SU-DHL-6 (cell line): ENCODE results near the gene NMNAT2.
"Not testable (repeated sequence)": the region's sequence is repeated elsewhere in the genome, so short reads cannot be mapped to it uniquely, and the experiment has no call there.

ENCODE experiments used
- H2AFZ ChIP-seq: fragments of 200-600 bp; sonication (generic); 2 replicates; pipeline ENCODE4 v1.6.1; 2014; ENCODE audit warnings: low read depth, mild to moderate bottlenecking, moderate library complexity, mixed read lengths, antibody characterized with exemption, low read length; ENCODE audit not compliant: severe bottlenecking
- H3F3A ChIP-seq: fragments of 200-600 bp; shearing (Covaris generic); 2 replicates; pipeline ENCODE4 v1.6.0; 2016; ENCODE audit warnings: antibody characterized with exemption, mild to moderate bottlenecking; ENCODE audit not compliant: insufficient read depth
- H3K27ac ChIP-seq: fragments of 200-600 bp; sonication (generic); 2 replicates; pipeline ENCODE4 v1.5.1; 2016; ENCODE audit warnings: low read depth, mild to moderate bottlenecking, low read length, moderate library complexity, mixed read lengths
- H3K27me3 ChIP-seq: fragments of 200-600 bp; sonication (generic), shearing (Covaris generic); 2 replicates; pipeline ENCODE4 v1.6.0; 2014; ENCODE audit warnings: mild to moderate bottlenecking, low read length
- H3K36me3 ChIP-seq: fragments of 200-600 bp; sonication (generic); 2 replicates; pipeline ENCODE4 v1.6.1; 2014; ENCODE audit warnings: mild to moderate bottlenecking, low read length, mixed read lengths
- H3K4me2 ChIP-seq: fragments of 300-600, 200-600 bp; shearing (Covaris generic), sonication (generic); 2 replicates; pipeline ENCODE4 v1.6.0; 2014; ENCODE audit warnings: low read length, low read depth, mild to moderate bottlenecking; ENCODE audit not compliant: poor library complexity, severe bottlenecking
- H3K4me3 ChIP-seq: fragments of 200-600 bp; sonication (generic); 2 replicates; pipeline ENCODE4 v1.5.1; 2014; ENCODE audit warnings: antibody characterized with exemption, low read length, mild to moderate bottlenecking, mixed read lengths; ENCODE audit not compliant: insufficient read depth, poor library complexity, severe bottlenecking
- H3K79me2 ChIP-seq: fragments of 200-600 bp; sonication (generic); 2 replicates; pipeline ENCODE4 v1.6.1; 2014; ENCODE audit warnings: mild to moderate bottlenecking, low read length, moderate library complexity; ENCODE audit not compliant: insufficient read depth
- H3K9ac ChIP-seq: fragments of 200-600 bp; sonication (generic); 2 replicates; pipeline ENCODE4 v1.7.0; 2014; ENCODE audit warnings: mild to moderate bottlenecking, low read length
- H3K9me2 ChIP-seq: fragments of 200-600 bp; sonication (generic); replicated peaks from 2 replicates; pipeline ENCODE4 v1.6.1; 2014; ENCODE audit warnings: low read length; ENCODE audit not compliant: insufficient read depth
- H3K9me3 ChIP-seq: fragments of 200-600 bp; sonication (generic); 2 replicates; pipeline ENCODE4 v1.6.1; 2014; ENCODE audit warnings: low read length, mixed read lengths; ENCODE audit not compliant: insufficient read depth
- H4K20me1 ChIP-seq: fragments of 200-600 bp; sonication (generic); 2 replicates; pipeline ENCODE4 v1.6.1; 2014; ENCODE audit warnings: low read depth, mild to moderate bottlenecking, antibody characterized with exemption, low read length, moderate library complexity, mixed read lengths
- EZH2phosphoT487 ChIP-seq: fragments of 200-600 bp; sonication (generic), shearing (Covaris generic); conservative IDR thresholded peaks from 2 replicates; pipeline ENCODE4 v1.6.1; 2018; ENCODE audit warnings: mild to moderate bottlenecking, antibody characterized with exemption, low read length, moderate library complexity, mixed read lengths
- TF ChIP-seq, protein P1 (sequence below): fragments of 200-600 bp; sonication (generic); IDR thresholded peaks from one replicate; pipeline ENCODE4 v1.5.1; 2017; ENCODE audit warnings: antibody characterized with exemption, mild to moderate bottlenecking, low read length, moderate library complexity; ENCODE audit not compliant: insufficient read depth, poor library complexity, severe bottlenecking

The NMNAT2 gene

DNA sequence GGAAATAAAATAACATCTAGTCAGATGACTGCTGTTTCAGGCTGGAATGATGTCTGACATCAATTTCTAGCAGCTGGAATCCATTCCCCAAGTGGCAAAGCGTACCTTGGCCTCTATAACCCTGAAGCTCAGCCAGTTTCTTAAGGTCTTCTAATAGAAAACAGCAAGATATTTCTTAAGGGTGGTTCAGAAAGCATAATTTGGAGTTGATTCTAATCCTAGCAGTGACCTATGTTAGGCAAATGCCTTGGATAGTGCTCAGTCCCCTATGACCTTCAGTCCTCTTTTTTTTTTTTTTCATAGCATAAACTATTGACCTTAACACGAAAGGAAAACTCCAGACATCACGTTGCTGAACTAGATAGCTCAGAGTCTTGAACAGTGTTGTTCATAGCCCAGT is 175.6 kb downstream of the NMNAT2 start:
- H4K20me1 ChIP-seq, result no peaks in the 10 kb centered on the region
- no peaks in the 10 kb centered on the region for H3K9me2 ChIP-seq
- TF ChIP-seq EZH2phosphoT487, result no peak
- TF ChIP-seq, protein P1, sequence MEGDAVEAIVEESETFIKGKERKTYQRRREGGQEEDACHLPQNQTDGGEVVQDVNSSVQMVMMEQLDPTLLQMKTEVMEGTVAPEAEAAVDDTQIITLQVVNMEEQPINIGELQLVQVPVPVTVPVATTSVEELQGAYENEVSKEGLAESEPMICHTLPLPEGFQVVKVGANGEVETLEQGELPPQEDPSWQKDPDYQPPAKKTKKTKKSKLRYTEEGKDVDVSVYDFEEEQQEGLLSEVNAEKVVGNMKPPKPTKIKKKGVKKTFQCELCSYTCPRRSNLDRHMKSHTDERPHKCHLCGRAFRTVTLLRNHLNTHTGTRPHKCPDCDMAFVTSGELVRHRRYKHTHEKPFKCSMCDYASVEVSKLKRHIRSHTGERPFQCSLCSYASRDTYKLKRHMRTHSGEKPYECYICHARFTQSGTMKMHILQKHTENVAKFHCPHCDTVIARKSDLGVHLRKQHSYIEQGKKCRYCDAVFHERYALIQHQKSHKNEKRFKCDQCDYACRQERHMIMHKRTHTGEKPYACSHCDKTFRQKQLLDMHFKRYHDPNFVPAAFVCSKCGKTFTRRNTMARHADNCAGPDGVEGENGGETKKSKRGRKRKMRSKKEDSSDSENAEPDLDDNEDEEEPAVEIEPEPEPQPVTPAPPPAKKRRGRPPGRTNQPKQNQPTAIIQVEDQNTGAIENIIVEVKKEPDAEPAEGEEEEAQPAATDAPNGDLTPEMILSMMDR, result no peak
- no peaks in the 10 kb centered on the region for H3F3A ChIP-seq
- H3K27me3 ChIP-seq, result no peaks in the 10 kb centered on the region
- no peak overlapping the region for H3K9ac ChIP-seq
- H3K9me3 ChIP-seq, result no peaks in the 10 kb centered on the region
- no peak overlapping the region for H2AFZ ChIP-seq
- H3K4me2 ChIP-seq, result no peak overlapping the region
- no peaks in the 10 kb centered on the region for H3K79me2 ChIP-seq
- H3K27ac ChIP-seq, result no peak overlapping the region
- no peaks in the 10 kb centered on the region for H3K36me3 ChIP-seq
- H3K4me3 ChIP-seq, result no peak overlapping the region

DNA sequence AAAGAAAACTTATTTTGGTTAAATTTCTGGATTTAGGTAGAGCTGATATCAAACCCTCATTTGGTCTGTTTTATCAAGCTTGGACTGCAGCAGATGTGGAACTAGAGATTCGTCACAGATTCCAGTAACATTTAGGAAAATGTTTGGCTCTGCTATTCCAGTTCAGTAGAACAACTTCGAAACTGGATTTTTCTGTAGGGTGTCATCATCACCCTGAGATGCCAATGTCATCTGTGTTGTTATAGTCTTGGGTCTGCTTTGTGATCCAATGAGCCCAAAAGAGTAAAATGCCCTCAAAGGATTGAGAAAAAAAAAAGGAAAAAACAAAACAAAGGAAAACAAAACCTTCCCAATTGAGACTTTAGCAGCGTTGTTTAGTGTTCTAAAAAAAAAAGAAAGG is 176.7 kb downstream of the NMNAT2 start:
- Histone ChIP-seq H3F3A (no peaks in the 10 kb centered on the region), H3K36me3 (no peaks in the 10 kb centered on the region), H3K79me2 (no peaks in the 10 kb centered on the region), H3K9me2 (no peaks in the 10 kb centered on the region), H3K4me2 (no peak overlapping the region), H3K27ac (no peak overlapping the region), H2AFZ (no peak overlapping the region), H4K20me1 (no peaks in the 10 kb centered on the region), H3K27me3 (no peaks in the 10 kb centered on the region), H3K9ac (no peak overlapping the region), H3K9me3 (no peaks in the 10 kb centered on the region), H3K4me3 (no peak overlapping the region)
- TF ChIP-seq EZH2phosphoT487, result no peak
- TF ChIP-seq, protein P1, result no peak

DNA sequence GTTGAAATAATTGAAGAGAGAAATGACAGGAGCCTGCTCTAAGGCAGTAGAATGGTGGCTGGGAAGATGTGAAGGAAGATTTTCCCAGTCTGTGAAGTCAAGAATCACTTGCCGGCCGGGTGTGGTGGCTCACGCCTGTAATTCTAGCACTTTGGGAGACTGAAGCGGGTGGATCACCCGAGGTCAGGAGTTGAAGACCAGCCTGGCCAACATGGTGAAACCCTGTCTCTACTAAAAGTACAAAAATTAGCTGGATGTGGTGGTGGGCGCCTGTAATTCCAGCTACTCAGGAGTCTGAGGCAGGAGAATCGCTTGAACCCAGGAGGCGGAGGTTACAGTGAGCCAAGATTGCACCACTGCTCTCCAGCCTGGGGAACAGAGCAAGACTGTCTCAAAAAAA is 177.3 kb downstream of the NMNAT2 start:
- not testable (repeated sequence) for H3K79me2 ChIP-seq, H4K20me1 ChIP-seq, H3K4me3 ChIP-seq, H3F3A ChIP-seq, H2AFZ ChIP-seq, H3K27ac ChIP-seq, H3K36me3 ChIP-seq, H3K9me2 ChIP-seq, H3K27me3 ChIP-seq, H3K9ac ChIP-seq, H3K9me3 ChIP-seq, H3K4me2 ChIP-seq

DNA sequence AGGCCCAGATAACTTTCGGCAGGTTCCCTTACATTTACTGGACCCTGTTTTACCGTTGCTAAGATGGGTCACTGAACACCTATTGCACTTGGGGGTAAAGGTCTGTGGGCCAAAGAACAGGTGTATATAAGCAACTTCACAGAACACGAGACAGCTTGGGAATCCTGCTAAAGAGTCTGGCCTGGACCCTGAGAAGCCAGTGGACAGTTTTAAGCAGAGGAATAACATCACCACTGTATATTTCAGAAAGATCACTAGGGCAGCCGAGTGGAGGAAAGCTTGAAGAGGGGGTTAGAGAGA is 177.7 kb downstream of the NMNAT2 start:
- no peak overlapping the region for H2AFZ ChIP-seq
- H4K20me1 ChIP-seq, result no peaks in the 10 kb centered on the region
- H3K79me2 ChIP-seq, result no peaks in the 10 kb centered on the region
- no peak overlapping the region for H3K27ac ChIP-seq
- H3K9ac ChIP-seq, result no peak overlapping the region
- H3K4me2 ChIP-seq, result no peak overlapping the region
- H3K9me3 ChIP-seq, result no peaks in the 10 kb centered on the region
- no peaks in the 10 kb centered on the region for H3K9me2 ChIP-seq
- no peaks in the 10 kb centered on the region for H3F3A ChIP-seq
- TF ChIP-seq, protein P1, result no peak
- no peak for TF ChIP-seq EZH2phosphoT487
- no peak overlapping the region for H3K4me3 ChIP-seq
- no peaks in the 10 kb centered on the region for H3K36me3 ChIP-seq
- no peaks in the 10 kb centered on the region for H3K27me3 ChIP-seq
